Left renal pelvis (tissue), 4 donors: ENCODE measurements around the gene COLEC12. TPM values are rescaled to one million over a fixed set of nuclear protein-coding genes. Genes with fewer than 3 reads are reported as not detected.
"Not testable (repeated sequence)": the region's sequence is repeated elsewhere in the genome, so short reads cannot be mapped to it uniquely, and the experiment has no call there.

Experiments
- DNase-seq, 4 donors: peaks; one replicate each; pipeline ENCODE4 v3.0.0-alpha.2; 2013; ENCODE audit warnings: low read depth in 4 of 4, low spot score in 3 of 4
- polyA plus RNA-seq, 4 donors: library from polyadenylated mRNA; unstranded; fragments of 120-200 nt; gene quantifications; one replicate each; pipeline ENCODE4 v1.2.1, GENCODE V29; 2013; ENCODE audit not compliant: insufficient read length in 4 of 4

The COLEC12 gene
- polyA plus RNA-seq, 4 donors: 20.8 to 36.5 (median 27.9) TPM

GRCh38 chr18:415617-416612, 84.6 kb downstream of the COLEC12 start:
- DNase-seq: no peak

DNA sequence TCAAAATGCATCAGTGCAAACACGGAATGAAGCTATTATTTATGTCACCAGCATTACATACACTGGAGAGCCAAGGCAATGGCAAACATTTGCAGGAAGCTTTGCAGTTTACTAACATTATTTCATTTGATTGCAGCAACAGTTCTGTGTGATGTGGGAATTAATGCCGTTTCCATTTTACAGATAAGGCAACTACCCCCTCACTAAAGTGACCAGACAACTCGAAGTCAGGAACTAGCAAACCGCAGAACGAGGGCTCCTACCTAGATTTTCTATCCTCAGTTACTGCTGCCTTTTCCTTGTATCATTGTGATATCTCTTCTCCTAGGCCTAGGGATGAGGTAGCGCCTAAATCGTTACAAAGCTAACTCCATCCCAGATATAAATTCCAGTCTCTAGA, 85.5 kb downstream of the COLEC12 start:
- no peak for DNase-seq

DNA sequence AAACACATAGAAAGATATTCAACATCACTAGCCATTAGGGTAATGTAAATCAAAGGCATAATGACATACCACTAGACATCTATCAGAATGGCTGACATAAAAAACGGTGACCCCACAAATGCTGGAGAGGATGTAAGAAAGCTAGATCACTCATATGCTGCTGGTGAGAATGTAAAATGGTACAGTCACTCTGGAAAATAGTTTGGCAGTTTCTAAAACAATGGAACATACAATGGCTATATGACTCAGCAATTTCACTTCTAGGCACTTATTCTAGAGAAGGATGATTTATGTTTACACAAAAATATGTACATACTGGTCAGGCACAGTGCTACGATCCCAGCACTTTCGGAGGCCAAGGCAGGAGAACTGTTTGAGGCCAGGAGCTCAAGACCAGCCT, 87.3 kb downstream of the COLEC12 start:
- no peak for DNase-seq

- DNase-seq: no peak
These were observed 90.5 kb downstream of the COLEC12 start for GRCh38 chr18:410047-410455.

- DNase-seq: no peak
These were observed 92.1 kb downstream of the COLEC12 start for GRCh38 chr18:408367-408766.

DNA sequence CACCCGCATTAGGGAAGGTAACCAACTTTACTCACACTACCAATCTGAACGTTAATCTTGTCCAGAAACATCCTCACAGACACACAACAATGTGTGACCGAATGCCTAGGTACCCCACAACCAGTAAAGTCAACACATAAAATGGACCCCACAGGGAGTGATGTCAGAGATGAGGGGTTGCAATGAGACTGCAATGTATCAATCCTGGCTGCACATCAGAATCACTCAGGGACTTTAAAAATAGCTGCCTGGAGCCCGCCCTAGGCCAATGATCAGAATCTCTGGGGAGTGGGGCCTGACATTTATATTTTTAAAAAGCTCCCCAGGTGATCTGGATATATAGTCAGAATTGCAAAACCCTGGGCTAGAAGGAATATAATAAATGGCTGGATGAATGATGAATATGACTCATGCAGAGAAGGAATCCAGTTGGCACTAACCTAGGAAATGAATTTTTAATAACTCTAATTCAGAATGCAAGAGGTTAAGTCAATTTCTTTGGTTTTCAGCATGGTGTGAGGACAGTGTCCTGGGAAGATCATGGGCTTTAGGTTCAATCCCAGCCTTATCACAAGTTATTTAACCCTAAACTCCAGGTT, 92.8 kb downstream of the COLEC12 start:
- no peak for DNase-seq

- DNase-seq: no peak
These were observed 93.3 kb downstream of the COLEC12 start for GRCh38 chr18:407191-407590.

DNA sequence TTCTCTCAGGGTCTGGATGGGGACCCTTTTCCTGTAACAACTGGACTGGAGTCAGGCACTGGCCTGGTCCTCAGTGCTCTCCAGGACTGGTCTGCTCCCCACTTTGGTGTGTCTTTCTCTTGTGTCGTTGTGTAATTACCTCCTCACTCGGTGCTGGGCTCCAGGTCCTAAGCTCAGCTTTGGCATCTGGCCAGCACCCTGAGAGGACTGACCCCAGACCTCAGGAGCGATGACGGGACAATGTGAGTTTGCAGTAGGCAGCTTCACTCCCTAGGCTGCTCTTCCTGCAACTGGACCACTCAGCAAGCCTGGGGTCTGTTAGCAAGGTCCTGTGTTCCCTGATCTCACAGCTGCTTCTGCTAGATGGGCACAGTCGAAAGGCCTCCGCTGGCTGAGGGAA, 93.8 kb downstream of the COLEC12 start:
- no peak for DNase-seq

DNA sequence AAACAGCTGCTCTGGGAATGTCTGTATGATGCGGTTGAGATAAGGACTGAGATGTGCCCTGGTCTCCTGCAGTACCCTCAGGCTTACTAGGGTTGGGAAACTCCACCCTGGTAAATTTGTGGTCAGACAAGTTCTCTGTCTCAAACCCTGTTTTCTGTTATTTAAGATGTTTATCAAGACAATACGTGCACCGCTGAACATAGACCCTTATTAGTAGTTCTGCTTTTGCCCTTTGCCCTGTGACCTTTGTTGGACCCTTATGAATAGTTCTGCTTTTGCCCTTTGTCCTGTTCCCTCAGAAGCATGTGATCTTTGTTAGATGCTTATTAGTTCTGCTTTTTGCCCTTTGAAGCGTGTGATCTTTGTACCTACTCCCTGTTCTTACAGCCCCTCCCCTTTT, 95.5 kb downstream of the COLEC12 start:
- not testable (repeated sequence) for DNase-seq

DNA sequence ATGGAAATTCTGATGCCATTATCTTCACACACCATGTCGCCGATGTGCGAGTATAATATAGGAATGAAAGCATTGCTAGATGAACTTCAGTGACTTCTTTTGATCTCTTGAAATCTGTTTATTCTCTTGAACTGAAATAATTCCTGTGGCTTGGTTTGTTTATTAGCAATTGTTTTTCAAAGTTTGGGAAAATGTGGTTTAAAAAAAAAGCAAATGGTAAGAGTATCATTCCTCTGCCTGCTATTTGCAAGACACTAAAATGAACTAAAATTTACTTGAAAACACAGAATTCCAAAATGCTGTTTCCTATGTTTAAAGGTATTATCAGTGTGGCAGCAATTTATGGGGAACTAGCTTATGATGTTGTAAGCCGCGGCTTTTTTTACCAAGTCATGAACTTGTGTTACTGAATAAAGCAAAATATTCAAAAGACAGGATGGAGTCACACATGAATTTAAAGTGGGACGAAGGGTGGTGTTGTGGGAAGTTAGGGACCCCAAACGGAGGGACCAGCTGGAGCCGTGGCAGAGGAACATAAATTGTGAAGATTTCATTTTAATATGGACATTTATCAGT, 96.4 kb downstream of the COLEC12 start:
- no peak for DNase-seq

DNA sequence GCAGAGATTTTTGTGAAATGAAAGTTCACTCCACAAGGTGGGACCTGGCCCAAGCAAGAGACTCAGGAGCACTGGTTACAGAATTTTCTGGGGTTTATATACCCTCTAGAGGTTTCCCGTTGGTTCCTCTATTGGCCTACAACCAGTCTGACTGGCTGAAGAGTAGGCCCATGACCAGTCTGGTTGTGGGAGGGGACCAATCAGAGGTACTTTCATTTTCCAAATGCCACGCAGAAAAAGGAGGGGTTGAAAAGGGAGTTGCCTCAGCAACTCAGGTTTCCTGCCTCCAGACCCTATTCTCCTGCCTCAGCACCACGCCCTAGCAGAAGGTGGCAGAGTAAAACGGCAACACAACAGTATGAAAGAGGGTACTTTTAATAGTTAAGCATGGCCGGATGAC, 98.4 kb downstream of the COLEC12 start:
- no peak for DNase-seq

GRCh38 chr18:400456-400855, 100.0 kb downstream of the COLEC12 start:
- DNase-seq: no peak

DNA sequence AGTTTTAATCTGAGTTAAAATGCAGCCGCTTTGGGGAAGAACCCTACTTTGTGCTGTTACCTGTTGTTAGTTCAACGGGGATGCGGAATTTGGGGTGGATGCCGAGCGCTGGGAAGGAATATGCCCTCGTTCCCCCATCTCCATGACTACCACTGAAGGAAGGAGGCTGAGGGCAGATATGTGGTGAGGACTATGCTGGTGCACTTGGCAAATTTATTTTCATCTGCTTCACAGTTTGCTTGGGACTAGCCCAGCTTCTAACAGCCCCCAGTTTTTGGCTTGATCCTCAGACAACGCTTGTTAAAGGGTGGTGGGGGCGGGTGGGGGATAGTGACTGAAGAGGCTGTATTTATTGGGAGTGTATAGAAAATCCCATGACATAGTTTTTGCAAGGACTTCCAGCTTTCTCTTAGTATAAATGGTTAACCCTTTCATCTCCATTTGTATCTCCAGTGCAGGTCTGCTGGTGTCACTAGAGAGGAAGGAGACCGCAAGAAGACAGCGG, 100.8 kb downstream of the COLEC12 start:
- DNase-seq: no peak

DNA sequence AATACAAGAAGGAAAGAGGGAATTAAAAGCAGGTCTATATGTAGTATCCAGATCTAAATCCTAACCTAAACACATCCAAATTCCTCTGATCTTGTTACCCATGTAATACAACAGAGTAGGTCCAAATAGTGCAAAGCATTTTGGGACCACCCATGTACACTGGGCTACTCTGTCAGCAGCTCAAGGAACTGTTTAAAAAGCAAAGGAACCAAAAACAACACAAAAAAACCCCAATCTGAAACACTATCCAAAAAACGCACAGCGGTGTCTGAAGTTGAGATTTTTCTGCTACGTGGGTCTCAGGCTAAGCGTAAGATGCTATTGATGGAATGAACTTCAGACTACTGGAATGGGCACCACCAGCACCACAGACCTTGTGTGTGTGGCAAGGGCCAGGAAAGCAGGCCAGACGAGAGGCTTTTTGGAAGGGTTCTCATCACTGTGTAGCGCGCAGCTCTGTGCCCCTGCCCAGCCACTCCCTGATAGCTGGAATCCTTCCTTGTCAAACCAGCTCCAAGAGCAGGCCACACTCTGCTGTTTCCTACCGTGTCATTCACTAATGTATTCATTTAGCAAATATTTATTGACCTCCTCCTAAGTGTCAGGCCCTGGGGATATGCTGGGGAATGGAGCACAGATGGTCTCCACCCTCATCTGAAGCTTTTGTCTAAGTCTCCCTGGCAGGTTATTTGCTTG, 101.4 kb downstream of the COLEC12 start:
- no peak for DNase-seq

DNA sequence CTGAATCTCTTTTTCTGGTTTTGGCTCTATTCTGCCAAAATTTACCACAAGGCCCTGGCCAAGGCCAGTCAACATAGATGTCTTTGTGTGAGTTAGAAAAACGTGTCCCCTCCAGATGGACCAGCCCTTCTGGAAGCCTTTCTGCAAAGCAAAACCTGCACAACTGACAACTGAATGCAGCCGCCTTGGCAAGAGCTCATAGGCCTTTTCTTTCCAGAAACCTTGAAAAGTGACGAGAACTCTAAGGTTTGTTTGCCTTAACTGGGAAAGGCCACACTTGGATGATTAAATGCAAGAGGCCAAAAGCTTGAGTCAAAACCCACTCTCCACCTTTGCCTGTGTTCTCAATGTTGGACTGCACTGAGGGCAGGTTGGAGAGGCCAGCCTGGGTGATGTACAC, 103.9 kb downstream of the COLEC12 start:
- no peak for DNase-seq

GRCh38 chr18:396251-396555, 104.3 kb downstream of the COLEC12 start:
- DNase-seq: no peak

DNA sequence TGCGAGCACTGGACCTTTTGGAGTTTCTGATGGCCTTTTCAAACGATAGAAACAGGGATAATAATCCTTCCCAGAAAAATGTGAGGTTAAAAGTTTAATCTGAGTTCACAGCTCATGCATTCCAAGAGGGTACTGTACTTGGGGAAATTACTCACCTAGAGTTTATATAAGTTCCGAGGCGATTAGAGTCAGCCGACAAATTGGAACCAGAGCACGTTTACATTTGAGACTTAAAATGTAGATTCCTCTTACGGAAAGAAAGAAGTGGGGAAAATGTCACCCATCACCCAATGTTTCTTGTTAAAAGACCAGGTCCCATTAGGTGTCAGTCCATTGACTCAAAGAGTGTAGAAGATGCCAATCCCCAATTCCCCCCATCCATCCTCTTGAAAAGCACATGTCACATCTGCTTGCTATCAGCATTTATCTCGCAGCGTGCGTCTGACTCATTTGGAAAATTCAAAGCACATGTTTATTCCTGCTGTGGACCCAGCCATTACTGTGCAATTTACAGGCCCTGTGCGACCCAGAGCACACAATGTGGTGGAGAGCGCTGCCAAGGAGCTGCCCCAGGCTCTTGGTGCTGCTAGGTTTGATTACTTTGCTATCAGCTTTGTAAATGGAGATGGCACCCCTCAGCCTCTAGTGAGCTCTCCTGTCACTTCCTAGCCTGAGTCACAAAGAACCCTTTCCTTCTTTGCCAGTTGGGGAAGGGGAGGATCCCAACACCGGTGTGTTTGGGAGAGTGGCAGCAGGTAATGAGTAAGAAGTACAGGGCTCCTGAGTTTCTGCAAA, 104.8 kb downstream of the COLEC12 start:
- DNase-seq: no peak

DNA sequence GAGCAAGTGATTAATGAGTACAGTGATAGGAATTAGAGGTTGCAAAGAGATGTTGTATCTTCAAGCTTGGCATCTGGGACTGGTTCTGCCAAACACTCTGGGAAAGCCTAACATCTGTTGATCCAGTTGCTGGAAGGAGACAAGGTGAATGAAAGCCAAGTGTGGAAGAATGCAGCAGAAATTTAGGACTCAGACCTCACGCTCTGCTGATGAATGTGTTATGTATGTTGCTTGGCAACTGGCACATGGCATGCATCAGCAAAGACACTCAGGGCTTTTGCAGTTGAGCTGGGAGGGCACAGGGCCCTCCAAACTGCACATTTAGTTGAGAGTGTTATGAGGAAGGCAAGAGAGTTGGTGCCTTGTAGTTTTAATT, 105.5 kb downstream of the COLEC12 start:
- DNase-seq: no peak

DNA sequence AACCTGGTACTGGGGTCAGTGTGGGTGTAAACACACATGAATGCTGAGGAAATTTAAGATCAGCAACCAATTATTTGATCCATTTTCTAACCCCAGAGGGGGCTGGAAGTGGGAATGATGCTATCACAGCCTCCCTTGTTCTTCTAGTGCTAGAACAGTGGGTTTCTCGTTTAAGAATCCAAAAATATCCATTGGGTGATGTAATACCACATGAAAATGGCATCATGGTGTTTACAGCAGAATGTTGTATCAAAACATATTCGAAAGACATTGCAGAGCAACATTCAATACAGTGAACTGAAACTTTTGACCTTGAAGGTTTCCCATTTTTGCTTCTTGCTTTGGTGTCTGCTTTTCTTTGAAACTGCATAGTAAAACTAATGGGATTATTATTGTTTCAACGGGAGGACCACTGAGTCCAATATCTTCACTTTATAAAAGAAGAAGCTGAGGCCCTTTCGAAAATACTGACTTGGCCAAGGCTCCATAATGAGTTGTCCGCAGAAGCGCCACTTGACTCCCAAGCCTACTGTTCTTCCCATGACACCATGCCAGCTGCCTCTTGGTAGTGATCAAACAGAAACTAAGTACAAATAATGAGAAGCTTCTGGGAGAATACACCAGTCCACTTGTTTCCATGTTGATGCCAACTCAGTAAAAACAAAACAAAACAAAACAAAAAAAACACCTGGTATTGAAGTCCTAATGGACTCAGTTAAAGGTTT, 106.1 kb downstream of the COLEC12 start:
- DNase-seq: no peak

DNA sequence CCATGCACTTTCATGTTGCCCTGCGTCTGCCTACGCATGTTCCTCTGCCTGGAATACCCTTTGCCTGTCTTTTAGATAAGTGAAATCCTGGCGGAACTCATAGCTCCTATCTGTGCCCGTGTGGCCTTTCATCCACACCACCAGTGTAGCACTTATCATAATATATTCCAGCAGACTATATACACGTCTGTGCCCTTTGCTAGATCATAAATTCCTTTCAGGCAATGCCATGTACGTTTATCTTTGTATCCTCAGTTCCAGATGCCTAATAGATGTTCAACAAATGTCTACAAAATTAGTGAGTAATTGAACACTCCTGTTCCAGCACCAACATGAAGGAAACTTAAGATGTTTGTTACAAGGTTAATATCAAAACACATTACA, 106.9 kb downstream of the COLEC12 start:
- no peak for DNase-seq
